Measurements from ENCODE around the gene RMRP. TPM values are rescaled to one million over a fixed set of nuclear protein-coding genes. Genes with fewer than 3 reads are reported as not detected.
"Not testable (repeated sequence)": the region's sequence is repeated elsewhere in the genome, so short reads cannot be mapped to it uniquely, and the experiment has no call there.

The RMRP gene
- total and polyA plus RNA-seq, 5 donors = 218 to 22,919 (median 20,579) TPM

DNA sequence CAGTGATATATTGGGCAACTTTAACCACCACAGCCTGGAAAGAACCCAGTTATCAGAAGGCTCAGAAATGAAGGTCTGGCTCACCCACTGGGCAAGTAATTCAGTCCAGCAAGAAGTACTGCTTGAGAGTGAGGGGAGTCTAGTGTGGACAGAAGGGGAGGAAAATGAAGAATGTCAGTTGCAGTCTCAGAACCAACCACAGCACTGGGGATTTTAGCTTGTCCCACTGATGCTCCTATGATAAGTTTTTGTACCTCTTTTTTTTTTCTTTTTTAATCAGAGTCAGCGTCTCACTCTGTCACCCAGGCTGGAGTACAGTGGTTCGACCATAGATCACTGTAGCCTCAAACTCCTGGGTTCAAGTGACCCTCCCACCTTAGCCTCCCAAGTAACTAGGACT is 30.2 kb downstream of the RMRP start:
- H3K4me1 ChIP-seq (ENCODE audit: control insufficient read depth, insufficient read depth, low read length) = no peaks in the 10 kb centered on the region
- H3K4me3 ChIP-seq (ENCODE audit: low read length) = no peak overlapping the region
- DNase-seq (no peak), ATAC-seq (no peak)
- no peaks in the 10 kb centered on the region for H3K27me3 ChIP-seq (ENCODE audit: control insufficient read depth, insufficient read depth)
- no peak overlapping the region for H3K27ac ChIP-seq (ENCODE audit: low read length)
- WGBS = 95% methylated on average over 2 of the region's 2 CpGs
- no peaks in the 10 kb centered on the region for H3K9me3 ChIP-seq (ENCODE audit: control insufficient read depth, low read length)
- intact Hi-C loops (cut with DNase I) = no loop called here

DNA sequence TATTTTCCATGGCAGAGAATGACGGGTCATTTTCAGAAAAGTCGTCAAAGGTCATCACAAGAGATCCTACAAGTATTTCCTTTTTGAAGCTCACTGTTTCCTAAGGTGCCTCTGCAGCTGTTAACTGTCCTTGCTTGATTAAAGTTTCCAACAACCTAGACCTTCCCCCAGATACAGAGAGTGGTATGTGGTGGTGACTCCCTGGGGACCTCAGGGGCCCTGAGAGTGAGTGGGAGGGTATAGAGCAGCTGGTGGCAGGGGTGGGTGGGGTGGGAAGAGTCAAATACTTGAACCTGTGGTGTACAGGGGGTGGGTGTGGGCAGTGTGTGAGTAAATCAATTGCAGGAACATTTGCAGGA is 38.0 kb downstream of the RMRP start:
- intact Hi-C loops (cut with DNase I) = no loop called here
- no peak for DNase-seq
- Histone ChIP-seq H3K27ac (ENCODE audit: low read length) (no peak overlapping the region), H3K9me3 (ENCODE audit: control insufficient read depth, low read length) (no peaks in the 10 kb centered on the region), H3K27me3 (ENCODE audit: control insufficient read depth, insufficient read depth) (no peaks in the 10 kb centered on the region), H3K4me1 (ENCODE audit: control insufficient read depth, insufficient read depth, low read length) (no peaks in the 10 kb centered on the region), H3K4me3 (ENCODE audit: low read length) (no peak overlapping the region)
- WGBS = 57% methylated on average over 2 of the region's 2 CpGs
- ATAC-seq = no peak

DNA sequence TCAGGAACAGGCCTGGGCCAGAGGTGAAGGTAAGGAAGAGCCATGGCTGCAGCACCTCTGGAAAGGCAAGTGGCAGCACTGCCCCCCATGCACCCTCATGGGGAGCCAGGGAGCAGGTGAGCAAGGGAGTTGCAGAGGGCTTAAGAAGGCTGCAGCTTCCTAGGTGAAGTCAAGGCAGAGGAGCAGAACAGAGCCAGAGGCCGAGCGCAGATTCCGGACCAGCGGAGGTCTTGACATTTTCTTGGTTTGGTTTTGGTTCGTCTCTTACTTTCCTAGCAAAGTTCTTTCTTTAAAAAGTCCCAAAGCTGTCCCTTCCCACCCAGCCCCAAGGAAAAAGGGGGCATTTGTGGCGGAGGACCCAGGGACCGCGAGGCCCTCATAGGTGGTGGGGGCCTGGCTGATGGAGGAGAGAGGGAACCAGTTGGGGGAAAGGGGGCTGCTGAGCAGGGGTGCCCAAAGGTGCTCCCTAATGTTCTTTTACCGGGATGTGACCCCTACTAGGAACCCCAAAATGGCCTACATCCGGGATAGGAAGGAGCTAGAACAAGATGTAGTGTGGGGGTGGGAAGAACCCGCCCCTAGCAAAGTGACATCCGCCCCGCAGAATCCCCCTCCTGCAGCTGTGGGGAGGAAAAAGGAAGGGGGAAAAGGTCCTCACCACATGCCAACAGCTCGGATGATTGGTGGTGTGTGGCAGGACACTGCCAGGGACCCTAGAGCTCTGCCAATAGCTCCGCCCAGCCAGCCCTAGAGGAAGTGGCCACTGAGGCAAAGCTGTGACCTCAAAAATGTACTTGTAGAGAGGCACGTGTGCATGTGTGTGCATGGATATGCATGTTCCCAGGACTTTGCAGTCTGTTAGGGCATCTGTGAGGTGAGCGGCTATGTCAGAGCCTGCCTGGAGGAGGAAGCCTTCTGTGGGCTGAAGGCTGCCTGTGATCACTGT is 38.7 kb downstream of the RMRP start:
- whole genome bisulfite sequencing = 83% methylated on average over 17 of the region's 17 CpGs
- intact Hi-C loops (cut with DNase I) = no loop called here
- no peak for ATAC-seq

DNA sequence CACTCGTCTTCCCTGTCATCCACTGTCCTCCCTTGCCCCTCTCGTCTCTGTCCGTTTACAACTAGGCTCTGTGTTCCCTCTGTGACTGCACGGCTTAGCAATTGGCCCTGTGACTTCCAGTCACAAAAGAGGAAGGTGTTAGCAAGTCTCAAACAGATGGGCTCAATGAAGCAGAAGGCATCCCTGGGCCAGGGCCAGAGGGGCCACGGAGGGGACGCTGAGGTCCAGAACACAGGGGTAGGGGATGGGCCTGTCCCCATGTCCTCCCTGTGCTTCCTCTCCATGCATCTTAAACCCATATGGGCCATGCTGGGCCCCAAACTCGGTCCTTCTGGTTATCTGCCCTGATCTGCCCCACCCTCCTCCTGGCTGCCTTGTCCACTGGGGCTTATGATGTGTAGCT is 39.5 kb downstream of the RMRP start, which contains the start of gene CD72:
CD72 (minus strand) TSS at position 89 of the 403 bp plus-strand sequence. CDS start 110 bp downstream, outside the sequence.
- WGBS = 74% methylated on average over 7 of the region's 7 CpGs
- intact Hi-C loops (cut with DNase I) = no loop called here

More for the DNA sequence above, 38.7 kb downstream of the RMRP start:
- H3K9me3 ChIP-seq (ENCODE audit: control insufficient read depth, low read length) = no peaks in the 10 kb centered on the region
- no peak overlapping the region for H3K27ac ChIP-seq (ENCODE audit: low read length)
- H3K27me3 ChIP-seq (ENCODE audit: control insufficient read depth, insufficient read depth) = no peaks in the 10 kb centered on the region
- no peaks in the 10 kb centered on the region for H3K4me1 ChIP-seq (ENCODE audit: control insufficient read depth, insufficient read depth, low read length)
- DNase-seq = peak in 1 of 3 donors; percentile 48
- no peak overlapping the region for H3K4me3 ChIP-seq (ENCODE audit: low read length)

DNA sequence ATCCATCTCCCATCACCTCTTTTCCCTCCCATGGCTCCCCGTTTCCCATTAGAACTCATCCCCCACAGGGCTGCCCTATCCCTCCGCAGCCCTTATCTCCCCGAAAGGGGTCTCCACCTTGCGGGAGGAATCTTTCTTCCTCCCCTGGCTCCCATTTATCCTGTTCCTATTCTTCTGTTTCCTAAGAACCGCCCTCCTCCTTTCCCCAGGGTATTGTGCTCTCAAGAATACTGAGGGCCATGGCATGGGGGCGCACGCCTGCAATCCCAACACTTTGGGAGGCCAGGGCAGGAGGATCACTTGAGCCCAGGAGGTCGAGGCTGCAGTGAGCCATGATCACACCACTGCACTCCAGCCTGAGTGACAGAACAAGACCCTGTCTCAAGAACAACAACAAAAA is 40.3 kb downstream of the RMRP start:
- H3K27ac ChIP-seq (ENCODE audit: low read length) = no peak overlapping the region
- DNase-seq (no peak), ATAC-seq (no peak)
- H3K9me3 ChIP-seq (ENCODE audit: control insufficient read depth, low read length) = no peaks in the 10 kb centered on the region
- 55% methylated on average over 8 of the region's 8 CpGs for WGBS
- H3K4me1 ChIP-seq (ENCODE audit: control insufficient read depth, insufficient read depth, low read length) = no peaks in the 10 kb centered on the region
- H3K27me3 ChIP-seq (ENCODE audit: control insufficient read depth, insufficient read depth) = no peaks in the 10 kb centered on the region
- intact Hi-C loops (cut with DNase I) = no loop called here
- peak overlapping the region; percentile 47 for H3K4me3 ChIP-seq (ENCODE audit: low read length)

More for the DNA sequence above, 39.5 kb downstream of the RMRP start, which contains the start of gene CD72:
- Histone ChIP-seq H3K4me1 (ENCODE audit: control insufficient read depth, insufficient read depth, low read length) (no peaks in the 10 kb centered on the region), H3K27ac (ENCODE audit: low read length) (no peak within 1 kb of the TSS), H3K27me3 (ENCODE audit: control insufficient read depth, insufficient read depth) (no peaks in the 10 kb centered on the region), H3K4me3 (ENCODE audit: low read length) (peak within 1 kb of the TSS; percentile 47), H3K9me3 (ENCODE audit: control insufficient read depth, low read length) (no peaks in the 10 kb centered on the region)
- ATAC-seq = peak in 1 of 2 donors; percentile 4
- peak in 1 of 3 donors; percentile 32 for DNase-seq

DNA sequence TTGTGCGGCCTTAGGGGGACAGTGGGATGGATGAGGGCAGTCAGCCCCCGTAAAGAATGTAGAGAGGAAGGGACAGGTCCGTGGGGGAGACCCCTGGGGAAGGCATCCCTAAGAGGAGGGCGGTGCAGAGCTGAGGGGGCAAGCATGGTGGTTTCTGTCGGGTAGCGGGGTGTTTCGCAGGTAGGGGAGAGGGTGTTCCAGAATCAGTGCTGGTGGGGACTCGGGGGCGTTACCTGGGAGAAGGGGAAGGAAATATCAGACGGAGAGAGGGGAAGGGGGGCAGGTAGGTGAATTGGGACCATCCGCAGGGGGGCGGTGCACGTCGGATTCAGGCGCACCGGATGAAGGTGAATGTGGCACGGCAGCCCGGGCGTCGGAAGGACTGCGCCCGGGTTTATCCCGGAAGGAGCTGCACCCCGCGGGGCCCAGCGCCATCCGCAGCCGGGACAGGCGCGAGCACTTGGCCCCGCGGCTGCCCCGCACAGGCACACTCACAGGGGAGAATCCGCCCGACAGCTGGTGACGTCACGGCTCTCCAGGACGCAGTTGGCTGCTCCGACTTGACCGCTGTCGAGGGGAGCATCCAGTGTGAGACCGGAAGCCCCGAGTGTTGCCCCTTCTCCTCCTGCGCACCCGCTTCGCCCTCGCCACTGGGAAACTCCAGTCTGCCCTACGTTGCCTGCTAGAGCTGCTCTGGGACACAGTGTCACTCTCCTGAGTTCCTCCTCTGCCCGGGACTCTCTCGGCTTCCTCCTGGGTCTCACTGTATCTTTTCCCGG is 40.9 kb downstream of the RMRP start:
- H3K27ac ChIP-seq (ENCODE audit: low read length) = no peak overlapping the region

DNA sequence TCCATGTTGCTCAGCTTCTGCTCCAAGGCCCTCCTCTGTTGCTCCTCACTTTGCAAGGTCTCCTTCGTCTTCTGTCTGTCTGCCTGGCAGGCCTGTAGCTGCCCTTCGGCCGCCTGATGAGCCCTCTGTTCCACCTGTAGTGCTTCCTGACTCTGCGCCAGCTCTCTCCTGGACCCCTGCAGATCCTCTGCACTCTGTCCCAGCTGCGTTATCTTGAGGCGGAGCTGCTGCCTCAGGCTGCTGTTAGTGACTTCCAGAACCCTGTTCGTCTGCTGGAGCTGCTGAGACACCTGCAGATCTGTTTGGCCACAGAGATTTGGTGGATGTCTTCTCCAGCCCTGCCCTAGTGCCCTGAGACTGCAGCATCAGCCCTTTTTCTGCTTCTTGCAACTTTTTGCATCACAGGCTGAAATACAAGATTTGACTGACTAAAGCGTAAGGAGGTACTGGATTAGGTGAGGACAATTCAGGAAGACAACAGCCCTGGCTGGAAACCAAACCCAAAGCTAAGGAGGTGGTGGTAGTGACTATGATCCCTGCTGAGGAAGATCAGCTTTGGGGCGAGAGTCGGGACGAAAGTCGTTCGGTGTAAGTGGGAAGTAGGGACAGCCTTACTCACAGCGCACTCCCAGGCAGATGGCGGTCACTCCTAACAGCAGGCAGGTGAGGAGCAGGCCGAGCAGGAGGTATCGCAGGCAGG is 41.7 kb downstream of the RMRP start:
- DNase-seq = peak in 1 of 3 donors; percentile 28
- intact Hi-C loops (cut with DNase I) = no loop called here
- WGBS = 70% methylated on average over 17 of the region's 17 CpGs
- Histone ChIP-seq H3K9me3 (ENCODE audit: control insufficient read depth, low read length) (no peaks in the 10 kb centered on the region), H3K27me3 (ENCODE audit: control insufficient read depth, insufficient read depth) (no peaks in the 10 kb centered on the region), H3K4me1 (ENCODE audit: control insufficient read depth, insufficient read depth, low read length) (peaks cover 2% of the 10 kb centered on the region), H3K4me3 (ENCODE audit: low read length) (no peak overlapping the region), H3K27ac (ENCODE audit: low read length) (no peak overlapping the region)
- ATAC-seq = peak in 1 of 2 donors; percentile 4

More for the DNA sequence above, 40.9 kb downstream of the RMRP start:
- WGBS = 7% methylated on average over 51 of the region's 51 CpGs
- peak; percentile 84 to 92 (median 89) for DNase-seq
- intact Hi-C loops (cut with DNase I) = no loop called here
- H3K27me3 ChIP-seq (ENCODE audit: control insufficient read depth, insufficient read depth) = no peaks in the 10 kb centered on the region
- H3K9me3 ChIP-seq (ENCODE audit: control insufficient read depth, low read length) = no peaks in the 10 kb centered on the region
- H3K4me1 ChIP-seq (ENCODE audit: control insufficient read depth, insufficient read depth, low read length) = no peaks in the 10 kb centered on the region
- ATAC-seq = peak; percentile 70 to 81
- H3K4me3 ChIP-seq (ENCODE audit: low read length) = peak overlapping the region; percentile 47

DNA sequence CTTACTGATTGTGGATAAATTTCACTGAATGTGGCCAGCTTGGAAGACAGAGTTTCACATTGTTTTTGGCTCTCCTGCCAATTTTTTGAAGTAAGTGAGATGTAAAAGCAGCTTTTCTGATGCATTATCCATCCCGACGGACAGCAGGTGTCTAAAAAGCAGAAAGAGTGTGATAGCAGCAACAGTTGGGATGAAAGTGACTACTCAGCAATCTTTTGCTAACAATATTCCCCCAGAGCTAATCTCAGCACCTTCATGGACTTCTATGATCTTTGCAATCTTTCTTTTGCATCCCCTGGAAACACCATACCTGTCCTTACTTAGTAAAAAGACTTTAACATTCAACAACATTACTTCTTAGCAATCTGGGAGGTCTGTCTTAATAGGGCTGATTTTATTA is 45.0 kb downstream of the RMRP start:
- intact Hi-C loops (cut with DNase I) = no loop called here
- H3K4me1 ChIP-seq (ENCODE audit: control insufficient read depth, insufficient read depth, low read length) = peaks cover 3% of the 10 kb centered on the region
- no peaks in the 10 kb centered on the region for H3K27me3 ChIP-seq (ENCODE audit: control insufficient read depth, insufficient read depth)
- H3K27ac ChIP-seq (ENCODE audit: low read length) = no peak overlapping the region
- H3K4me3 ChIP-seq (ENCODE audit: low read length) = no peak overlapping the region
- ATAC-seq (no peak), DNase-seq (no peak)
- no peaks in the 10 kb centered on the region for H3K9me3 ChIP-seq (ENCODE audit: control insufficient read depth, low read length)
- WGBS = 93% methylated on average over 2 of the region's 2 CpGs

DNA sequence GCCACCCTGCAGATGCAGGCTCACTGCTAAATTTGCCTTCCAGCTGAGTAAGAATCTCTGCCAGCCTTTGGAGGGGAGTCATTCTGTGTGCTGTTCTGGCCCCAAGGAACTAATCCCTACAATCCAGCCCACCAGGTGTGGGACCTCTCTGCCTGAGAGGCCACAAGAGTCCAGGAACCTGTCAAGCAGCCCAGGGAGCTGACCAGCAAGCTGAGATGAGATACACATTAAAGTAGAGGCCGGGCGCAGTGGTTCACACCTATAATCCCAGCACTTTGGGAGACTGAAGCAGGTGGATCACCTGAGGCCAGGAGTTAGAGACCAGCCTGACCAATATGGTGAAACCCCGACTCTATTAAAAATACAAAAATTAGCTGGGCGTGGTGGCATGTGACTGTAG is 45.8 kb downstream of the RMRP start:
- 90% methylated on average over 4 of the region's 4 CpGs for WGBS
- intact Hi-C loops (cut with DNase I); H3K9me3 ChIP-seq (ENCODE audit: control insufficient read depth, low read length); ATAC-seq; H3K4me3 ChIP-seq (ENCODE audit: low read length); H3K4me1 ChIP-seq (ENCODE audit: control insufficient read depth, insufficient read depth, low read length); H3K27ac ChIP-seq (ENCODE audit: low read length); H3K27me3 ChIP-seq (ENCODE audit: control insufficient read depth, insufficient read depth): not testable (repeated sequence)
- DNase-seq = peak in 1 of 3 donors; percentile 30

DNA sequence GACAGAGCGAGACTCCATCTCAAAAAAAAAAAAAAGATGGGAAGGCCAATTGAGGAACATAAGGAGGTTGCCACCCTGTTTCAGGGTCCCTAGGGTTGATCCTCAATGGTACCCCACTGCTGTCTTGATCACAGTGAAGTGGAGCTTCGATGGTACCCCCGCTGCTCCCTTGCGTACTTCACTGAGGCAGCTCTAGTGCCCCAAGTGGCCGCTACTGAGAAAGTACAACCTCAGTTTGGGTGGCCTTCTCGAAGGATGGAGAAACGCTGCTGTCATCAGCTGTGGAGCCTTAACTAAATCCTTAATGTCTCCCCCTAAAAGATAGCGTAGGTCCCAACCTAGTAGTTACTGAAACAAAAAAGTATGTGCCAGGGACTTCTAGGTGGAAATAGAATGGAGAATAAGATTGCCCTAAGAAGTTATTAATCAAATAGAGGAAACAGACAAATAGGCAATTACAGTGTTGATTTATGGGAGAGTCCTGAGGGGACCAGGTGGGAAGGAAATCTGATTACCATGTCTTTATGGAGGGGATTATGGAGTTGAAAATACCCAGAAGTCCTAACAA is 46.5 kb downstream of the RMRP start:
- Histone ChIP-seq H3K27ac (ENCODE audit: low read length) (no peak overlapping the region), H3K9me3 (ENCODE audit: control insufficient read depth, low read length) (no peaks in the 10 kb centered on the region), H3K4me1 (ENCODE audit: control insufficient read depth, insufficient read depth, low read length) (peaks cover 3% of the 10 kb centered on the region), H3K4me3 (ENCODE audit: low read length) (no peak overlapping the region), H3K27me3 (ENCODE audit: control insufficient read depth, insufficient read depth) (no peaks in the 10 kb centered on the region)
- DNase-seq (peak in 2 of 3 donors; percentile 45 to 75), ATAC-seq (peak; percentile 36 to 58)
- intact Hi-C loops (cut with DNase I) = no loop called here
- 19% methylated on average over 8 of the region's 8 CpGs for WGBS

All from right cardiac atrium (tissue), 5 donors.